Naive B cell (primary cell): Measurements from ENCODE around the gene SP9. TPM values are rescaled to one million over a fixed set of nuclear protein-coding genes. Genes with fewer than 3 reads are reported as not detected.
A peak's percentile ranks its signal among the peaks of the same experiment; 100 is the strongest.

Experiments used
- ATAC-seq, 2 donors: fragments of 150-1000 bp; cut with Tn5 transposase; 2 replicates each; pipeline ENCODE4 v1.10.0; 2021; ENCODE audit warnings: low read depth in 2 of 2, mild to moderate bottlenecking in 2 of 2, moderate library complexity in 2 of 2
- DNase-seq: peaks from one replicate; pipeline ENCODE4 v3.0.0; 2022
- H3K27ac Mint-ChIP-seq, 6 donors: one replicate each; pipeline ENCODE4 v1.8.0; 2020 to 2022; ENCODE audit warnings: mild to moderate bottlenecking in 6 of 6, mixed read lengths in 6 of 6, moderate library complexity in 5 of 6, inconsistent platforms in 2 of 6
- H3K27me3 Mint-ChIP-seq, 3 donors: one replicate each; pipeline ENCODE4 v1.8.0; 2021 to 2022; ENCODE audit warnings: mixed read lengths in 3 of 3, mild to moderate bottlenecking in 1 of 3
- H3K36me3 Mint-ChIP-seq, 2 donors: one replicate each; pipeline ENCODE4 v1.8.0; 2020 to 2022; ENCODE audit warnings: mixed read lengths in 2 of 2, inconsistent platforms in 1 of 2, mild to moderate bottlenecking in 1 of 2
- H3K4me1 Mint-ChIP-seq, 3 donors: one replicate each; pipeline ENCODE4 v1.8.0; 2020 to 2022; ENCODE audit warnings: mixed read lengths in 3 of 3, inconsistent platforms in 1 of 3, mild to moderate bottlenecking in 1 of 3, moderate library complexity in 1 of 3
- H3K4me3 Mint-ChIP-seq, 8 donors: one replicate each; pipeline ENCODE4 v1.8.0; 2020 to 2022; ENCODE audit warnings: mild to moderate bottlenecking in 8 of 8, mixed read lengths in 8 of 8, moderate library complexity in 8 of 8, inconsistent platforms in 2 of 8
- H3K9me3 Mint-ChIP-seq, 7 donors: one replicate each; pipeline ENCODE4 v1.8.0; 2020 to 2022; ENCODE audit warnings: mixed read lengths in 7 of 7, mild to moderate bottlenecking in 5 of 7, inconsistent platforms in 2 of 7, moderate library complexity in 1 of 7
- polyA plus RNA-seq, 6 donors: library from polyadenylated mRNA; unstranded; fragments of 300-500 nt; fragmentation: Illumina TruSeq; gene quantifications; one replicate each; pipeline ENCODE4 v1.2.3, GENCODE V29; 2021; ENCODE audit warnings: low read depth in 6 of 6

Gene SP9
- polyA plus RNA-seq, 6 donors from 2014 or later, result not detected

- ATAC-seq, result peak; percentile 60 to 61
- Mint-ChIP-seq H3K27ac (peak overlapping the region in 4 of 6 donors; percentile 54 to 96 (median 78)), H3K4me1 (peaks cover 25 to 41% (median 25%) of the 10 kb centered on the region in 3 donors), H3K9me3 (peaks cover 0 to 15% (median 7%) of the 10 kb centered on the region in 7 donors), H3K27me3 (peaks cover 32 to 57% (median 55%) of the 10 kb centered on the region in 3 donors), H3K36me3 (no peaks in the 10 kb centered on the region), H3K4me3 (peak overlapping the region; percentile 69 to 91 (median 77))
- DNase-seq, result peak; percentile 49
These were observed 2.0 kb downstream of the SP9 start for GRCh38 chr2:174336501-174337336.

GRCh38 chr2:174337337-174338146 is 2.8 kb downstream of the SP9 start:
- peaks cover 0 to 15% (median 7%) of the 10 kb centered on the region in 7 donors for H3K9me3 Mint-ChIP-seq
- H3K36me3 Mint-ChIP-seq, result no peaks in the 10 kb centered on the region
- peak overlapping the region; percentile 69 to 91 (median 86) for H3K4me3 Mint-ChIP-seq
- no peak for DNase-seq
- ATAC-seq, result peak; percentile 29
- peak overlapping the region in 4 of 6 donors; percentile 54 to 96 (median 87) for H3K27ac Mint-ChIP-seq
- peaks cover 32 to 55% (median 50%) of the 10 kb centered on the region in 3 donors for H3K27me3 Mint-ChIP-seq
- peaks cover 23 to 39% (median 31%) of the 10 kb centered on the region in 3 donors for H3K4me1 Mint-ChIP-seq

- peaks cover 31 to 55% (median 50%) of the 10 kb centered on the region in 3 donors for H3K27me3 Mint-ChIP-seq
- H3K4me1 Mint-ChIP-seq, result peaks cover 21 to 36% (median 33%) of the 10 kb centered on the region in 3 donors
- H3K4me3 Mint-ChIP-seq, result peak overlapping the region in 6 of 8 donors; percentile 69 to 91 (median 87)
- peaks cover 0 to 15% (median 7%) of the 10 kb centered on the region in 7 donors for H3K9me3 Mint-ChIP-seq
- ATAC-seq (no peak), DNase-seq (no peak)
- H3K36me3 Mint-ChIP-seq, result no peaks in the 10 kb centered on the region
- H3K27ac Mint-ChIP-seq, result peak overlapping the region in 3 of 6 donors; percentile 86 to 96 (median 88)
These were observed 3.4 kb downstream of the SP9 start for GRCh38 chr2:174338147-174338605.

- H3K4me1 Mint-ChIP-seq, result peaks cover 25 to 36% (median 36%) of the 10 kb centered on the region in 3 donors
- no peak for DNase-seq
- H3K36me3 Mint-ChIP-seq, result no peaks in the 10 kb centered on the region
- H3K4me3 Mint-ChIP-seq, result peak overlapping the region in 1 of 8 donors; percentile 69
- H3K27ac Mint-ChIP-seq, result peak overlapping the region in 5 of 6 donors; percentile 49 to 86 (median 59)
- peaks cover 36 to 57% (median 50%) of the 10 kb centered on the region in 3 donors for H3K27me3 Mint-ChIP-seq
- ATAC-seq, result no peak
- H3K9me3 Mint-ChIP-seq, result peaks cover 0 to 15% (median 7%) of the 10 kb centered on the region in 7 donors
These were observed 4.2 kb downstream of the SP9 start for GRCh38 chr2:174338671-174339560.

GRCh38 chr2:174339561-174340399 is 5.0 kb downstream of the SP9 start:
- H3K36me3 Mint-ChIP-seq, result no peaks in the 10 kb centered on the region
- ATAC-seq (no peak), DNase-seq (no peak)
- peak overlapping the region in 5 of 6 donors; percentile 49 to 91 (median 71) for H3K27ac Mint-ChIP-seq
- H3K9me3 Mint-ChIP-seq, result peaks cover 0 to 15% (median 7%) of the 10 kb centered on the region in 7 donors
- H3K4me1 Mint-ChIP-seq, result peaks cover 33 to 45% (median 41%) of the 10 kb centered on the region in 3 donors
- peaks cover 45 to 57% (median 54%) of the 10 kb centered on the region in 3 donors for H3K27me3 Mint-ChIP-seq
- H3K4me3 Mint-ChIP-seq, result peak overlapping the region in 5 of 8 donors; percentile 19 to 72 (median 32)

GRCh38 chr2:174340400-174341292 is 5.9 kb downstream of the SP9 start:
- peaks cover 28 to 41% (median 34%) of the 10 kb centered on the region in 3 donors for H3K4me1 Mint-ChIP-seq
- ATAC-seq (no peak), DNase-seq (no peak)
- no peaks in the 10 kb centered on the region for H3K36me3 Mint-ChIP-seq
- peak overlapping the region in 5 of 6 donors; percentile 83 to 99 (median 92) for H3K27ac Mint-ChIP-seq
- H3K4me3 Mint-ChIP-seq, result peak overlapping the region in 5 of 8 donors; percentile 78 to 91 (median 89)
- peaks cover 0 to 10% (median 4%) of the 10 kb centered on the region in 7 donors for H3K9me3 Mint-ChIP-seq
- peaks cover 48 to 57% (median 53%) of the 10 kb centered on the region in 3 donors for H3K27me3 Mint-ChIP-seq

GRCh38 chr2:174341293-174341994 is 6.7 kb downstream of the SP9 start:
- peaks cover 28 to 41% (median 34%) of the 10 kb centered on the region in 3 donors for H3K4me1 Mint-ChIP-seq

GRCh38 chr2:174341995-174342685 is 7.4 kb downstream of the SP9 start:
- Mint-ChIP-seq H3K27me3 (peaks cover 48 to 56% (median 50%) of the 10 kb centered on the region in 3 donors), H3K9me3 (peaks cover 0 to 10% (median 4%) of the 10 kb centered on the region in 7 donors), H3K4me1 (peaks cover 28 to 41% (median 34%) of the 10 kb centered on the region in 3 donors), H3K4me3 (peak overlapping the region; percentile 64 to 91 (median 78)), H3K27ac (peak overlapping the region in 4 of 6 donors; percentile 88 to 99 (median 94)), H3K36me3 (peaks cover 0 to 4% of the 10 kb centered on the region in 2 donors)
- ATAC-seq, result no peak
- no peak for DNase-seq

More at GRCh38 chr2:174341293-174341994, 6.7 kb downstream of the SP9 start:
- Mint-ChIP-seq H3K36me3 (no peaks in the 10 kb centered on the region), H3K27me3 (peaks cover 48 to 56% (median 52%) of the 10 kb centered on the region in 3 donors), H3K9me3 (peaks cover 0 to 10% (median 4%) of the 10 kb centered on the region in 7 donors), H3K4me3 (peak overlapping the region; percentile 77 to 91 (median 86)), H3K27ac (peak overlapping the region in 5 of 6 donors; percentile 68 to 99 (median 92))
- DNase-seq (peak; percentile 82), ATAC-seq (peak; percentile 72 to 76)

- no peak for ATAC-seq
- H3K27me3 Mint-ChIP-seq, result peaks cover 43 to 53% (median 44%) of the 10 kb centered on the region in 3 donors
- peak overlapping the region; percentile 9 to 78 (median 65) for H3K4me3 Mint-ChIP-seq
These were observed 8.1 kb downstream of the SP9 start for GRCh38 chr2:174342686-174343342.

More at GRCh38 chr2:174342686-174343342, 8.1 kb downstream of the SP9 start:
- Mint-ChIP-seq H3K36me3 (peaks cover 0 to 6% of the 10 kb centered on the region in 2 donors), H3K27ac (peak overlapping the region in 4 of 6 donors; percentile 4 to 97 (median 76)), H3K9me3 (peaks cover 0 to 8% (median 4%) of the 10 kb centered on the region in 7 donors), H3K4me1 (peaks cover 25 to 36% (median 31%) of the 10 kb centered on the region in 3 donors)
- DNase-seq, result no peak
